HFFc6 (cell line): ENCODE data around the gene MATCAP1. TPM values are rescaled to one million over a fixed set of nuclear protein-coding genes. Genes with fewer than 3 reads are reported as not detected.

Source experiments
- DNase-seq: peaks from one replicate; pipeline ENCODE4 v3.0.0-alpha.2; 2018
- H3K27ac Mint-ChIP-seq: 2 replicates; pipeline ENCODE4 v1.8.0; 2020; ENCODE audit warnings: mild to moderate bottlenecking, mixed read lengths
- H3K27me3 Mint-ChIP-seq: 2 replicates; pipeline ENCODE4 v1.8.0; 2021; ENCODE audit warnings: mild to moderate bottlenecking, moderate library complexity, mixed read lengths; ENCODE audit not compliant: insufficient read depth
- H3K36me3 Mint-ChIP-seq: 2 replicates; pipeline ENCODE4 v1.8.0; 2021; ENCODE audit warnings: low read depth, mixed read lengths
- H3K4me1 Mint-ChIP-seq: 2 replicates; pipeline ENCODE4 v1.8.0; 2020; ENCODE audit warnings: low read depth, mixed read lengths
- H3K4me3 Mint-ChIP-seq: 2 replicates; pipeline ENCODE4 v1.8.0; 2020; ENCODE audit warnings: mild to moderate bottlenecking, moderate library complexity, mixed read lengths
- H3K9me3 Mint-ChIP-seq: 2 replicates; pipeline ENCODE4 v1.8.0; 2020; ENCODE audit warnings: mild to moderate bottlenecking, mixed read lengths
- CTCF ChIP-seq: fragments of 200-600 bp; sonication (generic); IDR thresholded peaks from 2 replicates; pipeline ENCODE4 v1.5.0; 2021; ENCODE audit warnings: antibody characterized with exemption, mild to moderate bottlenecking
- long read RNA-seq: library from polyadenylated mRNA; unstranded; transcript quantifications from one replicate; pipeline ENCODE4 v2.0.0, GENCODE V29; 2019
- total RNA-seq, 6 experiments: library from RNA; stranded (reverse); fragmentation: NEBNext Ultra II Directional; extraction: Animal tissue kit (Norgen Biotek cat#: 25700); gene quantifications; 2 replicates in 1 of 6; 3 replicates in 5 of 6; pipeline ENCODE4 v1.2.3, GENCODE V29; 2021

MATCAP1 gene
- 10 to 100 TPM in 5 of 6 experiments, 1 to 10 TPM in 1; 9.6 to 13.8 (median 11.6) TPM for total RNA-seq
- long read RNA-seq, partial matches to known transcripts = 1 of 6 reads
- long read RNA-seq, other reads (novel, unspliced or antisense) = 2 of 6 reads

GRCh38 chr16:67183627-67184452 lies at the start of gene MATCAP1:
MATCAP1 (minus strand) TSS chr16:67183963; CDS start chr16:67180610, 3,353 bp downstream.
- peaks cover 21% of the 10 kb centered on the region for H3K4me1 Mint-ChIP-seq
- peaks cover 3% of the 10 kb centered on the region for H3K27me3 Mint-ChIP-seq
- H3K4me3 Mint-ChIP-seq = no peak within 1 kb of the TSS
- H3K27ac Mint-ChIP-seq = no peak within 1 kb of the TSS
- peak; percentile 13; the same call in 1 of the 2 replicates for TF ChIP-seq CTCF
- peak; percentile 96 for DNase-seq
- H3K36me3 Mint-ChIP-seq = peaks cover 3% of the 10 kb centered on the region; the same call in 1 of the 2 replicates
- no peaks in the 10 kb centered on the region for H3K9me3 Mint-ChIP-seq

GRCh38 chr16:67230809-67231660 lies 47.3 kb upstream of the MATCAP1 start:
- no peak overlapping the region; the same call in 1 of the 2 replicates for H3K27ac Mint-ChIP-seq
- no peak for DNase-seq
- no peak for TF ChIP-seq CTCF
- H3K4me3 Mint-ChIP-seq = no peak overlapping the region
- H3K36me3 Mint-ChIP-seq = peaks cover 30% of the 10 kb centered on the region
- H3K4me1 Mint-ChIP-seq = peaks cover 15% of the 10 kb centered on the region
- H3K9me3 Mint-ChIP-seq = no peaks in the 10 kb centered on the region
- H3K27me3 Mint-ChIP-seq = peaks cover 8% of the 10 kb centered on the region

GRCh38 chr16:67229906-67230808 lies 46.4 kb upstream of the MATCAP1 start:
- Mint-ChIP-seq H3K27ac (no peak overlapping the region), H3K4me3 (no peak overlapping the region), H3K9me3 (no peaks in the 10 kb centered on the region), H3K4me1 (peaks cover 24% of the 10 kb centered on the region), H3K36me3 (peaks cover 28% of the 10 kb centered on the region), H3K27me3 (peaks cover 8% of the 10 kb centered on the region)
- DNase-seq = no peak
- TF ChIP-seq CTCF = no peak

GRCh38 chr16:67228905-67229304 lies 45.1 kb upstream of the MATCAP1 start:
- Mint-ChIP-seq H3K27ac (no peak overlapping the region), H3K4me3 (peak overlapping the region; percentile 98), H3K36me3 (peaks cover 22% of the 10 kb centered on the region), H3K27me3 (peaks cover 8% of the 10 kb centered on the region), H3K9me3 (no peaks in the 10 kb centered on the region), H3K4me1 (peaks cover 34% of the 10 kb centered on the region)
- no peak for DNase-seq
- no peak for TF ChIP-seq CTCF
